DND-41 (cell line): ENCODE measurements around the gene STX1A.

Experiments
- EZH2 ChIP-seq: IDR thresholded peaks from 3 replicates; pipeline ENCODE4 v1.6.1; 2012; ENCODE audit warnings: borderline replicate concordance, low read depth, mild to moderate bottlenecking, moderate library complexity, low read length, inconsistent platforms; ENCODE audit not compliant: severe bottlenecking
- TF ChIP-seq, protein P1 (sequence below): IDR thresholded peaks from 2 replicates; pipeline ENCODE4 v1.5.1; 2012; ENCODE audit warnings: borderline replicate concordance, low read length, moderate library complexity, mild to moderate bottlenecking; ENCODE audit not compliant: poor library complexity, severe bottlenecking; ENCODE audit errors: extremely low read depth

DNA sequence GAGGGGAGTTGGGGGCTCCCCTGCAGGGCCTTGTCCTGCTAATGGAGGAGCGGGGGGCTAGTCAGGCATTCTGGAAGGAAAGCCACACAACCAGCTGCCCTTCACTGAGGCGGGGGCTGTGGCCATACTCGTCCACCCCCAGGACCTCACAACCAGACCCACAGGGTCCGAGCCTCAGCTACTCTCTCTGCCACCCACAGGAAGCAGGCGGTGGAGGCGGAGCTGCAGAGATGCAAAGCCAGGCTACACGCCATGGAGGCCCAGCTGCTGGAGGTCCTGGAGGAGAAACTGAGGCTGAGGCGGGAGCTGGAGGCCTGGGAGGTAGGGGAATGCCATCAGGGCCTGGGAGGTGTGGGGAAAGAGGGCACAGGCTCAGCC is 16.0 kb upstream of the STX1A start:
- TF ChIP-seq, protein P1, sequence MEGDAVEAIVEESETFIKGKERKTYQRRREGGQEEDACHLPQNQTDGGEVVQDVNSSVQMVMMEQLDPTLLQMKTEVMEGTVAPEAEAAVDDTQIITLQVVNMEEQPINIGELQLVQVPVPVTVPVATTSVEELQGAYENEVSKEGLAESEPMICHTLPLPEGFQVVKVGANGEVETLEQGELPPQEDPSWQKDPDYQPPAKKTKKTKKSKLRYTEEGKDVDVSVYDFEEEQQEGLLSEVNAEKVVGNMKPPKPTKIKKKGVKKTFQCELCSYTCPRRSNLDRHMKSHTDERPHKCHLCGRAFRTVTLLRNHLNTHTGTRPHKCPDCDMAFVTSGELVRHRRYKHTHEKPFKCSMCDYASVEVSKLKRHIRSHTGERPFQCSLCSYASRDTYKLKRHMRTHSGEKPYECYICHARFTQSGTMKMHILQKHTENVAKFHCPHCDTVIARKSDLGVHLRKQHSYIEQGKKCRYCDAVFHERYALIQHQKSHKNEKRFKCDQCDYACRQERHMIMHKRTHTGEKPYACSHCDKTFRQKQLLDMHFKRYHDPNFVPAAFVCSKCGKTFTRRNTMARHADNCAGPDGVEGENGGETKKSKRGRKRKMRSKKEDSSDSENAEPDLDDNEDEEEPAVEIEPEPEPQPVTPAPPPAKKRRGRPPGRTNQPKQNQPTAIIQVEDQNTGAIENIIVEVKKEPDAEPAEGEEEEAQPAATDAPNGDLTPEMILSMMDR, result no peak
- TF ChIP-seq EZH2, result no peak
